ENCODE measurements around the gene UFSP1. TPM values are rescaled to one million over a fixed set of nuclear protein-coding genes. Genes with fewer than 3 reads are reported as not detected.

The UFSP1 gene
- total and polyA plus RNA-seq, 4 donors: 1.5 to 6.2 (median 5.5) TPM

DNA sequence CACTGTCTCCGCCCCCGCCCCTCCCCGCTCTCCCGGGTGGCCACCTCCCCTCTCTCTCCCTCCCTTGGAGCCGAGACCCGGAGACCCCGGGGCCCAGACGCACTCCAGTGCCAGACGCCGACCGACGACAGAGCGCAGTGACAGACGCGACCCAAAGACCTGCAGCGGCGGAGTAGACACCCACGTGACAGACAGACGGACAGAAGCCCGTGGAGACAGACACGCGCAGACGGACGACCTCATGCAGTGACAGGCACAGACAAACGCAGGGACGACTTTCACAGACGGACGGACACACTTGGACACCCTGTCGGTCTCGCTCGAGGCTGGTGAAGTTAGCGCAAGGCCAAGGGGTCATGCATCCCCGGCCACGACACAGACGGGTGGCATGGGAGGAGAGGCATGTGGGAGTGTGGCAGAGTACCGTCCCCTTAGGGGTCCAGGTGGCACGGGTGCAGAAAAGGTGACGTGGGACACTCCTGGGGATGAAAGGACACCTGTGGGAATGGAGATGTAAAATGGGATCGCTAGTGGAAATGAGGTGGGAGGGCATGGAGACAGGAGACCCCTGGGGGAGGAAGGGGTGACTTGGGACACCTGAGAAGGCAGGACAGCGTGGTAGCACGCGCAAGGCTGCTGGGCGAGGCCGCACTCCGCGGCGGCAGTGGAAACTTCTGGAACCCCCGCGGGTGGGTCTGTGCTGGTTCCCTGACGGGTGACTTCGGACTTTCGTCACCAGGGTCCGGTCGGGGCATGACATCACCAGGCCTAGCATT is 6.6 kb upstream of the UFSP1 start:
- H3K9ac ChIP-seq (ENCODE audit: insufficient read depth in 1 of 2, low read length in 2 of 2): no peak overlapping the region
- DNase-seq (peak; percentile 33 to 63 (median 40)), ATAC-seq (ENCODE audit: insufficient read depth, low FRiP score) (no peak)
- H3K36me3 ChIP-seq (ENCODE audit: control insufficient read depth in 4 of 4, insufficient read depth in 4 of 4, low read length in 4 of 4): no peaks in the 10 kb centered on the region
- peaks cover 0 to 2% (median 0%) of the 10 kb centered on the region in 4 donors for H3K9me3 ChIP-seq (ENCODE audit: control insufficient read depth in 4 of 4, insufficient read depth in 3 of 4, low read length in 3 of 4)
- 4 to 6% methylated on average over 48 to 54 of the region's 54 CpGs for WGBS, 2 donors
- H3K4me1 ChIP-seq (ENCODE audit: control insufficient read depth in 5 of 5, insufficient read depth in 5 of 5, low read length in 5 of 5): peaks cover 0 to 20% (median 4%) of the 10 kb centered on the region in 5 donors
- peaks cover 0 to 18% (median 16%) of the 10 kb centered on the region in 3 donors for H3K27me3 ChIP-seq (ENCODE audit: control insufficient read depth in 3 of 3, insufficient read depth in 3 of 3, low read length in 2 of 3)
- TF ChIP-seq, protein P1, sequence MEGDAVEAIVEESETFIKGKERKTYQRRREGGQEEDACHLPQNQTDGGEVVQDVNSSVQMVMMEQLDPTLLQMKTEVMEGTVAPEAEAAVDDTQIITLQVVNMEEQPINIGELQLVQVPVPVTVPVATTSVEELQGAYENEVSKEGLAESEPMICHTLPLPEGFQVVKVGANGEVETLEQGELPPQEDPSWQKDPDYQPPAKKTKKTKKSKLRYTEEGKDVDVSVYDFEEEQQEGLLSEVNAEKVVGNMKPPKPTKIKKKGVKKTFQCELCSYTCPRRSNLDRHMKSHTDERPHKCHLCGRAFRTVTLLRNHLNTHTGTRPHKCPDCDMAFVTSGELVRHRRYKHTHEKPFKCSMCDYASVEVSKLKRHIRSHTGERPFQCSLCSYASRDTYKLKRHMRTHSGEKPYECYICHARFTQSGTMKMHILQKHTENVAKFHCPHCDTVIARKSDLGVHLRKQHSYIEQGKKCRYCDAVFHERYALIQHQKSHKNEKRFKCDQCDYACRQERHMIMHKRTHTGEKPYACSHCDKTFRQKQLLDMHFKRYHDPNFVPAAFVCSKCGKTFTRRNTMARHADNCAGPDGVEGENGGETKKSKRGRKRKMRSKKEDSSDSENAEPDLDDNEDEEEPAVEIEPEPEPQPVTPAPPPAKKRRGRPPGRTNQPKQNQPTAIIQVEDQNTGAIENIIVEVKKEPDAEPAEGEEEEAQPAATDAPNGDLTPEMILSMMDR (IDR thresholded peaks at IDR 0.05; ENCODE audit: control extremely low read depth, extremely low read depth): no peak
- H3K27ac ChIP-seq (ENCODE audit: low read depth in 1 of 2, low read length in 1 of 2): peak overlapping the region in 1 of 2 donors; percentile 3
- H3K4me3 ChIP-seq: no peak overlapping the region

DNA sequence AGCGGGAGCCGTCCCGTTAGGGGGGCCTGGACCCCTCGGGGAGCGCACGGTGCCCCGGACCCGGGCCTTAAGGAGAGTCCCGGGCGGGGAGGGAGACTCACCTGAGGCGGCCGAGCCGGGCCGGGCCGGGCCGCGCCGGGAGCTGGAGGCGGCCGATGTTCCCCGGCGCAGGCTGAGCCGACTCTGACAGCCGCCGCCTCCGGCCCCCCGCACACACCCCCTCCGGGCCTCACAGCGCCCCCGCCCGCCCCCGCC is 6.1 kb upstream of the UFSP1 start, which contains the start of gene ACHE:
TSS of gene ACHE (minus strand) at position 188 of the 255 bp plus-strand sequence. CDS start 1,656 bp downstream, outside the sequence.
- H3K4me1 ChIP-seq (ENCODE audit: control insufficient read depth in 5 of 5, insufficient read depth in 5 of 5, low read length in 5 of 5): peaks cover 0 to 25% (median 4%) of the 10 kb centered on the region in 5 donors
- peaks cover 0 to 18% (median 16%) of the 10 kb centered on the region in 3 donors for H3K27me3 ChIP-seq (ENCODE audit: control insufficient read depth in 3 of 3, insufficient read depth in 3 of 3, low read length in 2 of 3)
- ATAC-seq (ENCODE audit: insufficient read depth, low FRiP score): no peak
- H3K9ac ChIP-seq (ENCODE audit: insufficient read depth in 1 of 2, low read length in 2 of 2): no peak within 1 kb of the TSS
- 0 to 1% methylated on average over 19 to 31 of the region's 32 CpGs for WGBS, 2 donors
- TF ChIP-seq, protein P1 (IDR thresholded peaks at IDR 0.05; ENCODE audit: control extremely low read depth, extremely low read depth): no peak
- peaks cover 0 to 2% (median 0%) of the 10 kb centered on the region in 4 donors for H3K9me3 ChIP-seq (ENCODE audit: control insufficient read depth in 4 of 4, insufficient read depth in 3 of 4, low read length in 3 of 4)
- H3K36me3 ChIP-seq (ENCODE audit: control insufficient read depth in 4 of 4, insufficient read depth in 4 of 4, low read length in 4 of 4): no peaks in the 10 kb centered on the region
- peak within 1 kb of the TSS in 1 of 2 donors; percentile 3 for H3K27ac ChIP-seq (ENCODE audit: low read depth in 1 of 2, low read length in 1 of 2)
- no peak for DNase-seq
- peak within 1 kb of the TSS; percentile 25 for H3K4me3 ChIP-seq

DNA sequence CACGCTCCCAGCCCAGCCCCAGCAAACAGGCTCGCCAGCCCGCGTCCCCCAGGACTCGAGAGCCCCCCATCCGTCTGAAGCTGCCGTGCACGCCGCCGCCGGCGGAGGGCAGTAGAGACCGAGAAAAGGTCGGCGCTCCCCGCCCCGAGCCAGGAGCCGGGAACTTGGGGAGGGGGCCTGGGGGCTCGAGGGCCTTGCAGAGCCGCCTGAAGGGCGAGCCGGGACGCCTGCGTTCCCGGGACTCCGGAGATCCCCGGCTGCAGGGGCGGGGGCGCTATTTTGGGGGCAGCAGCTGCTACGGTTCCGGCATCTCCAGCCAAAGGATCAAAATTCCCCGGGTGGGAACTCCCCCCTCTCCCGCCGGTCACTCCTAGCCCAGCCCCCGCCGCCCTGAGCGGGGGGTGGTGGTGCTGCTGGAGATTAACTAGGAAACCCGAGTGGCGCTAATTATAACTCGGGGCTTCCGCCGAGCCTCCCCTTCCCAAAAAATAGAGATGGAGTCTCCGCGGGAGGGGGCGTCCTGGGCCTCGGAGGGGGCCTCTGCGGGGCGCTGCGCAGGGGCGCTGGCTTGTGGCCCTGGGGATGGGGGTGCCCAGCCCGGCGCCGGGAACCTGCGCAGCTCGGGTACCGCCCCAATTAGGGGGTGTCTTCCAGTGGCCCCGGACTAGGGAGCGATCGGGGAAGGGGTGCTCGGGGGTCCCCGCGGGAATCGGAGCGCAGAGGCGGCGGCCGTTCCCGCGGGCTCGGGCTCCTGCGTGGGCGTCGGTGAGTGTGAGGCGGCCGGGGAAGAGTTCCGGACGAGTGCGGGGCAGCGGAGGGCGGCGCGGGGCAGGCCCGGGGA is 5.6 kb upstream of the UFSP1 start:
- TF ChIP-seq, protein P1 (IDR thresholded peaks at IDR 0.05; ENCODE audit: control extremely low read depth, extremely low read depth): peak; percentile 64
- DNase-seq (peak; percentile 62 to 76 (median 66)), ATAC-seq (ENCODE audit: insufficient read depth, low FRiP score) (no peak)
- Histone ChIP-seq H3K27me3 (ENCODE audit: control insufficient read depth in 3 of 3, insufficient read depth in 3 of 3, low read length in 2 of 3) (peaks cover 0 to 18% (median 16%) of the 10 kb centered on the region in 3 donors), H3K4me1 (ENCODE audit: control insufficient read depth in 5 of 5, insufficient read depth in 5 of 5, low read length in 5 of 5) (peaks cover 0 to 27% (median 4%) of the 10 kb centered on the region in 5 donors), H3K27ac (ENCODE audit: low read depth in 1 of 2, low read length in 1 of 2) (no peak overlapping the region), H3K36me3 (ENCODE audit: control insufficient read depth in 4 of 4, insufficient read depth in 4 of 4, low read length in 4 of 4) (no peaks in the 10 kb centered on the region), H3K9me3 (ENCODE audit: control insufficient read depth in 4 of 4, insufficient read depth in 3 of 4, low read length in 3 of 4) (peaks cover 0 to 2% (median 0%) of the 10 kb centered on the region in 4 donors), H3K4me3 (peak overlapping the region; percentile 6), H3K9ac (ENCODE audit: insufficient read depth in 1 of 2, low read length in 2 of 2) (no peak overlapping the region)
- 1% methylated on average over 75 to 83 of the region's 83 CpGs for WGBS, 2 donors

Measured in lung (tissue), 12 donors.